Panc1 (cell line): Measurements from ENCODE around the gene PML.

Experiments used
- SIN3A ChIP-seq: IDR thresholded peaks from 2 replicates; pipeline ENCODE4 v1.6.1; 2012; ENCODE audit warnings: low read depth, mild to moderate bottlenecking, low read length, moderate library complexity, borderline replicate concordance; ENCODE audit not compliant: insufficient read depth
- TF ChIP-seq, protein P1 (sequence below): fragments of 450-650 bp; IDR thresholded peaks from 2 replicates; pipeline ENCODE4 v1.5.1; 2017; ENCODE audit warnings: mild to moderate bottlenecking
- TF ChIP-seq, protein P2 (sequence below), 2 experiments: IDR thresholded peaks; 2 replicates each; pipeline ENCODE4 v1.6.1; 2011 to 2012; ENCODE audit warnings: low read depth in 2 of 2, control low read depth in 1 of 2, low read length in 1 of 2, mild to moderate bottlenecking in 1 of 2, moderate library complexity in 1 of 2; ENCODE audit not compliant: insufficient read depth in 1 of 2

DNA sequence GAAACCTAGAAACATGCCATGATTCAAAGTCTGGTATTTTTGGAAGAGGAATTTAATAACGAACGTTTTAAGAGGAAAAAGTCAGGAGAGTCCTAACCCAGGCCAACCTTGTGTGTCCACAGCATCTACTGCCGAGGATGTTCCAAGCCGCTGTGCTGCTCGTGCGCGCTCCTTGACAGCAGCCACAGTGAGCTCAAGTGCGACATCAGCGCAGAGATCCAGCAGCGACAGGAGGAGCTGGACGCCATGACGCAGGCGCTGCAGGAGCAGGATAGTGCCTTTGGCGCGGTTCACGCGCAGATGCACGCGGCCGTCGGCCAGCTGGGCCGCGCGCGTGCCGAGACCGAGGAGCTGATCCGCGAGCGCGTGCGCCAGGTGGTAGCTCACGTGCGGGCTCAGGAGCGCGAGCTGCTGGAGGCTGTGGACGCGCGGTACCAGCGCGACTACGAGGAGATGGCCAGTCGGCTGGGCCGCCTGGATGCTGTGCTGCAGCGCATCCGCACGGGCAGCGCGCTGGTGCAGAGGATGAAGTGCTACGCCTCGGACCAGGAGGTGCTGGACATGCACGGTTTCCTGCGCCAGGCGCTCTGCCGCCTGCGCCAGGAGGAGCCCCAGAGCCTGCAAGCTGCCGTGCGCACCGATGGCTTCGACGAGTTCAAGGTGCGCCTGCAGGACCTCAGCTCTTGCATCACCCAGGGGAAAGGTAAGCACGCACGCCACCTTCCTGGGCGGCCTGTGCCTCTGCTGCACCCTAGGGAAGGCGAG, 28.4 kb downstream of the PML start:
- TF ChIP-seq, protein P1, sequence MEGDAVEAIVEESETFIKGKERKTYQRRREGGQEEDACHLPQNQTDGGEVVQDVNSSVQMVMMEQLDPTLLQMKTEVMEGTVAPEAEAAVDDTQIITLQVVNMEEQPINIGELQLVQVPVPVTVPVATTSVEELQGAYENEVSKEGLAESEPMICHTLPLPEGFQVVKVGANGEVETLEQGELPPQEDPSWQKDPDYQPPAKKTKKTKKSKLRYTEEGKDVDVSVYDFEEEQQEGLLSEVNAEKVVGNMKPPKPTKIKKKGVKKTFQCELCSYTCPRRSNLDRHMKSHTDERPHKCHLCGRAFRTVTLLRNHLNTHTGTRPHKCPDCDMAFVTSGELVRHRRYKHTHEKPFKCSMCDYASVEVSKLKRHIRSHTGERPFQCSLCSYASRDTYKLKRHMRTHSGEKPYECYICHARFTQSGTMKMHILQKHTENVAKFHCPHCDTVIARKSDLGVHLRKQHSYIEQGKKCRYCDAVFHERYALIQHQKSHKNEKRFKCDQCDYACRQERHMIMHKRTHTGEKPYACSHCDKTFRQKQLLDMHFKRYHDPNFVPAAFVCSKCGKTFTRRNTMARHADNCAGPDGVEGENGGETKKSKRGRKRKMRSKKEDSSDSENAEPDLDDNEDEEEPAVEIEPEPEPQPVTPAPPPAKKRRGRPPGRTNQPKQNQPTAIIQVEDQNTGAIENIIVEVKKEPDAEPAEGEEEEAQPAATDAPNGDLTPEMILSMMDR, result no peak
- TF ChIP-seq, protein P2, sequence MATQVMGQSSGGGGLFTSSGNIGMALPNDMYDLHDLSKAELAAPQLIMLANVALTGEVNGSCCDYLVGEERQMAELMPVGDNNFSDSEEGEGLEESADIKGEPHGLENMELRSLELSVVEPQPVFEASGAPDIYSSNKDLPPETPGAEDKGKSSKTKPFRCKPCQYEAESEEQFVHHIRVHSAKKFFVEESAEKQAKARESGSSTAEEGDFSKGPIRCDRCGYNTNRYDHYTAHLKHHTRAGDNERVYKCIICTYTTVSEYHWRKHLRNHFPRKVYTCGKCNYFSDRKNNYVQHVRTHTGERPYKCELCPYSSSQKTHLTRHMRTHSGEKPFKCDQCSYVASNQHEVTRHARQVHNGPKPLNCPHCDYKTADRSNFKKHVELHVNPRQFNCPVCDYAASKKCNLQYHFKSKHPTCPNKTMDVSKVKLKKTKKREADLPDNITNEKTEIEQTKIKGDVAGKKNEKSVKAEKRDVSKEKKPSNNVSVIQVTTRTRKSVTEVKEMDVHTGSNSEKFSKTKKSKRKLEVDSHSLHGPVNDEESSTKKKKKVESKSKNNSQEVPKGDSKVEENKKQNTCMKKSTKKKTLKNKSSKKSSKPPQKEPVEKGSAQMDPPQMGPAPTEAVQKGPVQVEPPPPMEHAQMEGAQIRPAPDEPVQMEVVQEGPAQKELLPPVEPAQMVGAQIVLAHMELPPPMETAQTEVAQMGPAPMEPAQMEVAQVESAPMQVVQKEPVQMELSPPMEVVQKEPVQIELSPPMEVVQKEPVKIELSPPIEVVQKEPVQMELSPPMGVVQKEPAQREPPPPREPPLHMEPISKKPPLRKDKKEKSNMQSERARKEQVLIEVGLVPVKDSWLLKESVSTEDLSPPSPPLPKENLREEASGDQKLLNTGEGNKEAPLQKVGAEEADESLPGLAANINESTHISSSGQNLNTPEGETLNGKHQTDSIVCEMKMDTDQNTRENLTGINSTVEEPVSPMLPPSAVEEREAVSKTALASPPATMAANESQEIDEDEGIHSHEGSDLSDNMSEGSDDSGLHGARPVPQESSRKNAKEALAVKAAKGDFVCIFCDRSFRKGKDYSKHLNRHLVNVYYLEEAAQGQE (IDR thresholded peaks at IDR 0.05; ENCODE audit: insufficient read depth in 1 of 2, low read depth in 2 of 2, low read length in 1 of 2), result no peak
- no peak for TF ChIP-seq SIN3A
